H1 (cell line): Measurements from ENCODE around the gene ST6GALNAC3. TPM values are rescaled to one million over a fixed set of nuclear protein-coding genes. Genes with fewer than 3 reads are reported as not detected.

ENCODE experiments used
- ATF3 ChIP-seq: IDR thresholded peaks from 2 replicates; pipeline ENCODE4 v1.6.1; 2011; ENCODE audit warnings: low read depth, mild to moderate bottlenecking, low read length; ENCODE audit not compliant: insufficient read depth
- CHD7 ChIP-seq: fragments of 300-600 bp; sonication (generic); IDR thresholded peaks from 2 replicates; pipeline ENCODE4 v1.7.1; 2012; ENCODE audit warnings: low read length, moderate library complexity, mild to moderate bottlenecking, inconsistent platforms; ENCODE audit not compliant: insufficient replicate concordance
- CTBP2 ChIP-seq: IDR thresholded peaks from 2 replicates; pipeline ENCODE4 v1.7.0; 2011; ENCODE audit warnings: borderline replicate concordance, mild to moderate bottlenecking, moderate library complexity, mixed read lengths, low read length; ENCODE audit not compliant: insufficient read depth, insufficient read length
- HDAC2 ChIP-seq, 2 experiments: fragments of 300-600 bp in 1 of 2; sonication (generic) in 1 of 2; IDR thresholded peaks; 2 replicates each; pipeline ENCODE4 v1.6.1; 2011 to 2012; ENCODE audit warnings: low read depth in 2 of 2, low read length in 2 of 2, mild to moderate bottlenecking in 2 of 2, moderate library complexity in 2 of 2, borderline replicate concordance in 1 of 2, inconsistent platforms in 1 of 2
- KDM4A ChIP-seq: IDR thresholded peaks from one replicate; pipeline ENCODE4 v1.7.1; 2012; ENCODE audit warnings: low read depth, mild to moderate bottlenecking, moderate library complexity, low read length, inconsistent platforms; ENCODE audit not compliant: severe bottlenecking
- POLR2A ChIP-seq, 2 experiments: IDR thresholded peaks; 1 replicate in 1 of 2; 2 replicates in 1 of 2; pipeline ENCODE4 v1.6.1; 2011; ENCODE audit warnings: low read depth in 2 of 2, low read length in 2 of 2, mild to moderate bottlenecking in 2 of 2; ENCODE audit errors: control extremely low read depth in 1 of 2
- RXRA ChIP-seq: IDR thresholded peaks from 2 replicates; pipeline ENCODE4 v1.6.1; 2011; ENCODE audit warnings: low read depth, mild to moderate bottlenecking, low read length, moderate library complexity; ENCODE audit not compliant: insufficient read depth
- SIX5 ChIP-seq: IDR thresholded peaks from 2 replicates; pipeline ENCODE4 v1.6.1; 2011; ENCODE audit warnings: mild to moderate bottlenecking, low read depth, low read length
- TAF7 ChIP-seq: optimal IDR thresholded peaks from 2 replicates; pipeline ENCODE3; 2011; ENCODE audit warnings: low read depth, mild to moderate bottlenecking, inconsistent platforms, low read length, moderate library complexity, borderline replicate concordance
- TEAD4 ChIP-seq: IDR thresholded peaks from 2 replicates; pipeline ENCODE4 v1.6.1; 2012; ENCODE audit warnings: low read depth, low read length, inconsistent platforms, mixed read lengths
- ZNF274 ChIP-seq: IDR thresholded peaks from 2 replicates; pipeline ENCODE4 v1.7.0; 2012; ENCODE audit warnings: low read length, borderline replicate concordance; ENCODE audit errors: extremely low read depth
- polyA plus RNA-seq, 7 experiments: library from polyadenylated mRNA; depleted of rRNA in 3 of 7; stranded (reverse) in 5 of 7; unstranded in 2 of 7; fragments of >200 nt in 5 of 7; fragments of 200-250 nt in 2 of 7; gene quantifications; 1 replicate in 5 of 7; 2 replicates in 1 of 7; 4 replicates in 1 of 7; pipeline versions ENCODE4 v1.2.1 to v1.2.3, GENCODE V29; 2011 to 2013; ENCODE audit warnings: missing spikeins in 2 of 7, mixed read lengths in 2 of 7
- total RNA-seq: library from RNA; stranded (reverse); fragmentation: NEBNext Ultra II Directional; extraction: Animal tissue kit (Norgen Biotek cat#: 25700); gene quantifications from 2 replicates; pipeline ENCODE4 v1.2.1, GENCODE V29; 2021

The ST6GALNAC3 gene
- total and polyA plus RNA-seq, 2 of the 8 experiments (the other 6 are each of a cell fraction or from before 2014, with no cell fraction given), result 4.9 to 19.0 TPM

- TF ChIP-seq CHD7, result no peak
- no peak for TF ChIP-seq ATF3
- TF ChIP-seq CTBP2, result no peak
- TF ChIP-seq KDM4A, result no peak
- no peak for TF ChIP-seq SIX5
- TF ChIP-seq TAF7, result no peak
- TF ChIP-seq HDAC2 (IDR thresholded peaks at IDR 0.05; ENCODE audit: borderline replicate concordance in 1 of 2, low read depth in 2 of 2, low read length in 2 of 2), result no peak
- TF ChIP-seq ZNF274, result no peak
- no peak for TF ChIP-seq TEAD4
- TF ChIP-seq RXRA, result no peak
- no peak for TF ChIP-seq POLR2A (IDR thresholded peaks at IDR 0.05; ENCODE audit: control extremely low read depth in 1 of 2, low read depth in 2 of 2, low read length in 2 of 2)
These were observed 468.9 kb downstream of the ST6GALNAC3 start (continued) for GRCh38 chr1:76543495-76543894.
